HepG2 (cell line): ENCODE measurements around the gene NKAIN2. TPM values are rescaled to one million over a fixed set of nuclear protein-coding genes. Genes with fewer than 3 reads are reported as not detected.

ENCODE experiments used
- ATAC-seq: fragments of 200-7000 bp; cut with Tn5 transposase; 3 replicates; pipeline ENCODE4 v1.9.1; 2020; ENCODE audit warnings: mild to moderate bottlenecking, moderate library complexity
- BruUV-seq: library from RNA; stranded (reverse); fragments of 400-500 nt; replicated peaks from 2 replicates; lab custom pipeline; 2021; lab: Mats Ljungman, UMichigan
- CTCF ChIA-PET: fragments of 300-600 bp; formaldehyde crosslinking; extraction: SDS; loops from one replicate; lab custom pipeline; 2021; ENCODE audit warnings: low total read pairs, inconsistent platforms, low intra/inter-chr PET ratio; lab: Yijun Ruan, JAX
- POLR2A ChIA-PET: fragments of 350-600 bp; sonication (Branson Sonifier 250); formaldehyde crosslinking; loops from one replicate; lab custom pipeline; 2020; ENCODE audit warnings: antibody characterized with exemption, inconsistent platforms; lab: Yijun Ruan, JAX
- DNase-seq: peaks from one replicate; pipeline ENCODE4 v3.0.0-alpha.2; 2015; ENCODE audit warnings: low spot score
- FAIRE-seq: peaks from 3 replicates; lab custom pipeline; 2011; peaks lifted over from hg19 to GRCh38; lab: Jason Lieb, UNC
- H2AFZ ChIP-seq: one replicate; pipeline ENCODE4 v1.6.1; 2011; ENCODE audit warnings: low read length, inconsistent platforms
- H3K27ac ChIP-seq: fragments of 300-600 bp; 3 replicates; pipeline ENCODE4 v1.8.0; 2011; ENCODE audit warnings: mixed run types, mild to moderate bottlenecking, mixed read lengths, low read length, inconsistent platforms; ENCODE audit not compliant: insufficient read depth; ENCODE audit errors: extremely low read length
- H3K27me3 ChIP-seq, 2 experiments: fragments of 200-600 bp in 1 of 2; 2 replicates in 1 of 2; 3 replicates in 1 of 2; pipeline versions ENCODE4 v1.6.0 to v1.8.0; 2011; ENCODE audit warnings: low read length in 2 of 2, mild to moderate bottlenecking in 2 of 2, moderate library complexity in 2 of 2, inconsistent platforms in 1 of 2; ENCODE audit not compliant: insufficient read depth in 2 of 2, control insufficient read depth in 1 of 2
- H3K36me3 ChIP-seq, 2 experiments: fragments of 200-600 bp in 1 of 2; replicated peaks in 1 of 2; 2 replicates in 1 of 2; 3 replicates in 1 of 2; pipeline versions ENCODE4 v1.5.1 to v1.8.0; 2011; ENCODE audit warnings: low read length in 2 of 2, inconsistent platforms in 1 of 2; ENCODE audit not compliant: insufficient read depth in 2 of 2, control insufficient read depth in 1 of 2
- H3K4me1 ChIP-seq: 2 replicates; pipeline ENCODE4 v1.5.1; 2012; ENCODE audit warnings: low read length, inconsistent platforms; ENCODE audit not compliant: insufficient read depth
- H3K4me2 ChIP-seq: 2 replicates; pipeline ENCODE4 v1.6.0; 2011; ENCODE audit warnings: low read depth, low read length, inconsistent platforms
- H3K4me3 ChIP-seq, 3 experiments: fragments of 200-600 bp in 1 of 3; sonication (generic), shearing (Covaris generic) in 1 of 3; replicated peaks in 1 of 3; 2 replicates each; pipeline ENCODE4 v1.5.1; 2011 to 2016; ENCODE audit warnings: low read length in 3 of 3, inconsistent platforms in 2 of 3, low read depth in 2 of 3, mild to moderate bottlenecking in 2 of 3, control low read depth in 1 of 3, mixed read lengths in 1 of 3; ENCODE audit not compliant: insufficient read depth in 1 of 3
- H3K79me2 ChIP-seq: one replicate; pipeline ENCODE4 v1.6.1; 2011; ENCODE audit warnings: low read length, inconsistent platforms; ENCODE audit not compliant: insufficient read depth
- H3K9ac ChIP-seq: 2 replicates; pipeline ENCODE4 v1.6.0; 2011; ENCODE audit warnings: mild to moderate bottlenecking, low read depth, low read length, inconsistent platforms; ENCODE audit not compliant: insufficient read depth
- H3K9me3 ChIP-seq: 2 replicates; pipeline ENCODE4 v1.5.1; 2012; ENCODE audit warnings: mild to moderate bottlenecking, low read length
- H4K20me1 ChIP-seq: 2 replicates; pipeline ENCODE4 v1.6.0; 2011; ENCODE audit warnings: inconsistent platforms, mild to moderate bottlenecking, low read length, moderate library complexity; ENCODE audit not compliant: insufficient read depth
- ATAD3A ChIP-seq: sonication (generic); formaldehyde crosslinking; IDR thresholded peaks from 2 replicates; pipeline ENCODE4 v1.4.0; 2020; ENCODE audit warnings: missing genetic modification reagents
- HNF4A ChIP-seq: sonication (generic); formaldehyde crosslinking; IDR thresholded peaks from 2 replicates; pipeline ENCODE4 v1.4.0; 2020; ENCODE audit warnings: missing genetic modification reagents
- HOXA5 ChIP-seq: sonication (generic); formaldehyde crosslinking; IDR thresholded peaks from 2 replicates; pipeline ENCODE4 v1.4.0; 2020; ENCODE audit warnings: missing genetic modification reagents
- MAFF ChIP-seq: IDR thresholded peaks from 2 replicates; pipeline ENCODE4 v1.6.1; 2011; ENCODE audit warnings: low read depth, low read length, improper control_type of control experiment
- SIN3A ChIP-seq: IDR thresholded peaks from 2 replicates; pipeline ENCODE4 v1.6.1; 2011; ENCODE audit warnings: low read depth, mild to moderate bottlenecking, control low read depth, low read length, borderline replicate concordance
- ZNF33B ChIP-seq: sonication (generic); formaldehyde crosslinking; IDR thresholded peaks from 2 replicates; pipeline ENCODE4 v1.5.1; 2020; ENCODE audit warnings: mild to moderate bottlenecking, missing genetic modification reagents
- WGBS: methylation state at CpG from one replicate; pipeline ENCODE4 v1.1.6; 2017; ENCODE audit warnings: low lambda C conversion rate; 5-methylcytosine and 5-hydroxymethylcytosine counted together
- in situ Hi-C: cut with HindIII; loops from 2 replicates; pipeline ENCODE4 v1.10.0; 2017; ENCODE audit warnings: low pct_unique_long_range_greater_than_20kb; ENCODE audit not compliant: extremely low pct_ligation_motif_present
- intact Hi-C: fragments of 100-400 bp; cut with micrococcal nuclease; formaldehyde crosslinking; loops from one replicate; pipeline ENCODE4 v1.10.0; 2022; ENCODE audit not compliant: unreplicated experiment
- polyA plus RNA-seq, 8 experiments: library from polyadenylated mRNA; depleted of rRNA in 3 of 8; stranded (reverse) in 7 of 8; unstranded in 1 of 8; fragments of >200 nt; fragmentation: Illumina TruSeq in 4 of 8; extraction: Trizol in 4 of 8; gene quantifications; 2 replicates each; pipeline versions ENCODE4 v1.2.1 to v1.2.3, GENCODE V29; 2011 to 2016; ENCODE audit warnings: low read depth in 4 of 8, missing spikeins in 1 of 8, mixed read lengths in 1 of 8; ENCODE audit not compliant: insufficient read depth in 1 of 8
- total RNA-seq, 5 experiments: library from RNA; depleted of rRNA; stranded (reverse); fragments of >200 nt; fragmentation: Illumina TruSeq; extraction: Trizol; gene quantifications; 2 replicates each; pipeline ENCODE4 v1.2.3, GENCODE V29; 2016; ENCODE audit warnings: low read depth in 1 of 5
- TF ChIP-seq, protein P1 (sequence below): sonication (generic); formaldehyde crosslinking; IDR thresholded peaks from 2 replicates; pipeline ENCODE4 v1.4.0; 2020; ENCODE audit warnings: missing genetic modification reagents
- TF ChIP-seq, protein P2 (sequence below): sonication (generic); formaldehyde crosslinking; IDR thresholded peaks from 2 replicates; pipeline ENCODE4 v1.4.0; 2020; ENCODE audit warnings: low read depth, mild to moderate bottlenecking, missing genetic modification reagents
- TF ChIP-seq, protein P3 (sequence below): sonication (generic); formaldehyde crosslinking; IDR thresholded peaks from 2 replicates; pipeline ENCODE4 v1.9.0; 2021; ENCODE audit warnings: missing genetic modification reagents, borderline replicate concordance
- TF ChIP-seq, protein P4 (sequence below): sonication (generic); formaldehyde crosslinking; IDR thresholded peaks from 2 replicates; pipeline ENCODE4 v1.4.0; 2020; ENCODE audit warnings: missing genetic modification reagents, mild to moderate bottlenecking, borderline replicate concordance

Gene NKAIN2
- total and polyA plus RNA-seq, 2 of the 13 experiments (the other 11 are each of a cell fraction or from before 2014, with no cell fraction given): not detected

DNA sequence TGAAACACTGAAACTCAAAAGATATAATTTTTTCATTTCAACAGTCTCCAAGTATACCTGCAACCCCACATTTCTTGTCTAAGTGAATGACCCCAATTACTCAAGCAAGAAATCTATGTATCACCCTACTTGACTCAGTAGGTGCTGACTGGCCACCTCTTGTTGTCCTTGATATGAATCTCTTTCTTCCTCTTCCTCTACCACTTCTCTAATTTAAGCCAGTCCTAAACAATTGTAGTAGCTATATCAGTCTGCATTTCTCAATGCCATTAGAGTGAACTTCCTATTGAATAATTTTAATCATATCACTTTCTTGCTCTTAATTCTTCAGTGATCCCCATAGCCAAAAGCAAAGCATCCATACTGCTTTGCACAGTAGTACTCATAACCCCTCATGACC is 93.2 kb downstream of the NKAIN2 start (continued):
- TF ChIP-seq, protein P1, sequence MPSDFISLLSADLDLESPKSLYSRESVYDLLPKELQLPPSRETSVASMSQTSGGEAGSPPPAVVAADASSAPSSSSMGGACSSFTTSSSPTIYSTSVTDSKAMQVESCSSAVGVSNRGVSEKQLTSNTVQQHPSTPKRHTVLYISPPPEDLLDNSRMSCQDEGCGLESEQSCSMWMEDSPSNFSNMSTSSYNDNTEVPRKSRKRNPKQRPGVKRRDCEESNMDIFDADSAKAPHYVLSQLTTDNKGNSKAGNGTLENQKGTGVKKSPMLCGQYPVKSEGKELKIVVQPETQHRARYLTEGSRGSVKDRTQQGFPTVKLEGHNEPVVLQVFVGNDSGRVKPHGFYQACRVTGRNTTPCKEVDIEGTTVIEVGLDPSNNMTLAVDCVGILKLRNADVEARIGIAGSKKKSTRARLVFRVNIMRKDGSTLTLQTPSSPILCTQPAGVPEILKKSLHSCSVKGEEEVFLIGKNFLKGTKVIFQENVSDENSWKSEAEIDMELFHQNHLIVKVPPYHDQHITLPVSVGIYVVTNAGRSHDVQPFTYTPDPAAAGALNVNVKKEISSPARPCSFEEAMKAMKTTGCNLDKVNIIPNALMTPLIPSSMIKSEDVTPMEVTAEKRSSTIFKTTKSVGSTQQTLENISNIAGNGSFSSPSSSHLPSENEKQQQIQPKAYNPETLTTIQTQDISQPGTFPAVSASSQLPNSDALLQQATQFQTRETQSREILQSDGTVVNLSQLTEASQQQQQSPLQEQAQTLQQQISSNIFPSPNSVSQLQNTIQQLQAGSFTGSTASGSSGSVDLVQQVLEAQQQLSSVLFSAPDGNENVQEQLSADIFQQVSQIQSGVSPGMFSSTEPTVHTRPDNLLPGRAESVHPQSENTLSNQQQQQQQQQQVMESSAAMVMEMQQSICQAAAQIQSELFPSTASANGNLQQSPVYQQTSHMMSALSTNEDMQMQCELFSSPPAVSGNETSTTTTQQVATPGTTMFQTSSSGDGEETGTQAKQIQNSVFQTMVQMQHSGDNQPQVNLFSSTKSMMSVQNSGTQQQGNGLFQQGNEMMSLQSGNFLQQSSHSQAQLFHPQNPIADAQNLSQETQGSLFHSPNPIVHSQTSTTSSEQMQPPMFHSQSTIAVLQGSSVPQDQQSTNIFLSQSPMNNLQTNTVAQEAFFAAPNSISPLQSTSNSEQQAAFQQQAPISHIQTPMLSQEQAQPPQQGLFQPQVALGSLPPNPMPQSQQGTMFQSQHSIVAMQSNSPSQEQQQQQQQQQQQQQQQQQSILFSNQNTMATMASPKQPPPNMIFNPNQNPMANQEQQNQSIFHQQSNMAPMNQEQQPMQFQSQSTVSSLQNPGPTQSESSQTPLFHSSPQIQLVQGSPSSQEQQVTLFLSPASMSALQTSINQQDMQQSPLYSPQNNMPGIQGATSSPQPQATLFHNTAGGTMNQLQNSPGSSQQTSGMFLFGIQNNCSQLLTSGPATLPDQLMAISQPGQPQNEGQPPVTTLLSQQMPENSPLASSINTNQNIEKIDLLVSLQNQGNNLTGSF (CRISPR knock-in tag): no peak
- TF ChIP-seq, protein P2, sequence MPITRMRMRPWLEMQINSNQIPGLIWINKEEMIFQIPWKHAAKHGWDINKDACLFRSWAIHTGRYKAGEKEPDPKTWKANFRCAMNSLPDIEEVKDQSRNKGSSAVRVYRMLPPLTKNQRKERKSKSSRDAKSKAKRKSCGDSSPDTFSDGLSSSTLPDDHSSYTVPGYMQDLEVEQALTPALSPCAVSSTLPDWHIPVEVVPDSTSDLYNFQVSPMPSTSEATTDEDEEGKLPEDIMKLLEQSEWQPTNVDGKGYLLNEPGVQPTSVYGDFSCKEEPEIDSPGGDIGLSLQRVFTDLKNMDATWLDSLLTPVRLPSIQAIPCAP: no peak

DNA sequence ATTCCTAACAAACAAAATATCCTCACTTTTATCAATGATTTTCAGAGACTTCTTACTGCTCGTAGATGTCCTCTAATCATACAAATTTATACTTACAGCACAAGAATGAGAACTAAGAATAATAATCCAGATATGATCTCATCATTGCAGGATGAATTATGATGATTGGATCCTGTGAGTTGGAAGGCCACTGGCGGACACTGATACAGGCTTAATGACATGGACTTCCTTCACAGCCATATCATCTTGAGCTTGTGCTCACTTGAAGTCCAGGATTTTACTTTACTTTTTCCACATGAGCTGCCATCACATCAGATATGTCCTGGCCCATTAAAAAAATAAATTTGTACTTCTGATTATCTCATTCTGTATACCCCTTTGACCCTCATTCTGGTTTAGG is 94.3 kb downstream of the NKAIN2 start:
- Histone ChIP-seq H4K20me1 (no peaks in the 10 kb centered on the region), H2AFZ (no peak overlapping the region), H3K27me3 (no peaks in the 10 kb centered on the region), H3K9ac (no peak overlapping the region), H3K9me3 (no peaks in the 10 kb centered on the region), H3K4me2 (no peak overlapping the region), H3K36me3 (no peaks in the 10 kb centered on the region), H3K4me3 (no peak overlapping the region), H3K79me2 (no peaks in the 10 kb centered on the region), H3K27ac (no peak overlapping the region), H3K4me1 (no peaks in the 10 kb centered on the region)
- no TSS peak for BruUV-seq
- DNase-seq: no peak
- WGBS: 9% methylated on average over 2 of the region's 2 CpGs
- ChIA-PET POLR2A (no interaction called here), CTCF (no interaction called here)
- TF ChIP-seq HNF4A (CRISPR knock-in tag) (no peak), ATAD3A (no peak), HOXA5 (CRISPR knock-in tag) (no peak), MAFF (no peak), ZNF33B (CRISPR knock-in tag) (no peak), SIN3A (no peak)
- TF ChIP-seq, protein P3, sequence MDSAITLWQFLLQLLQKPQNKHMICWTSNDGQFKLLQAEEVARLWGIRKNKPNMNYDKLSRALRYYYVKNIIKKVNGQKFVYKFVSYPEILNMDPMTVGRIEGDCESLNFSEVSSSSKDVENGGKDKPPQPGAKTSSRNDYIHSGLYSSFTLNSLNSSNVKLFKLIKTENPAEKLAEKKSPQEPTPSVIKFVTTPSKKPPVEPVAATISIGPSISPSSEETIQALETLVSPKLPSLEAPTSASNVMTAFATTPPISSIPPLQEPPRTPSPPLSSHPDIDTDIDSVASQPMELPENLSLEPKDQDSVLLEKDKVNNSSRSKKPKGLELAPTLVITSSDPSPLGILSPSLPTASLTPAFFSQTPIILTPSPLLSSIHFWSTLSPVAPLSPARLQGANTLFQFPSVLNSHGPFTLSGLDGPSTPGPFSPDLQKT (CRISPR knock-in tag): no peak
- TF ChIP-seq, protein P4, sequence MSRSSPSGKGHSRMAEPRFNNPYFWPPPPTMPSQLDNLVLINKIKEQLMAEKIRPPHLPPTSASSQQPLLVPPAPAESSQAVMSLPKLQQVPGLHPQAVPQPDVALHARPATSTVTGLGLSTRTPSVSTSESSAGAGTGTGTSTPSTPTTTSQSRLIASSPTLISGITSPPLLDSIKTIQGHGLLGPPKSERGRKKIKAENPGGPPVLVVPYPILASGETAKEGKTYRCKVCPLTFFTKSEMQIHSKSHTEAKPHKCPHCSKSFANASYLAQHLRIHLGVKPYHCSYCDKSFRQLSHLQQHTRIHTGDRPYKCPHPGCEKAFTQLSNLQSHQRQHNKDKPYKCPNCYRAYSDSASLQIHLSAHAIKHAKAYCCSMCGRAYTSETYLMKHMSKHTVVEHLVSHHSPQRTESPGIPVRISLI: no peak
- ATAC-seq: no peak
- FAIRE-seq: no peak
- intact Hi-C loops (no loop called here), in situ Hi-C loops (no loop called here)
